B cell (primary cell): ENCODE data around the gene NIPAL4. TPM values are rescaled to one million over a fixed set of nuclear protein-coding genes. Genes with fewer than 3 reads are reported as not detected.

Source experiments
- ATAC-seq: fragments of 200-7000 bp; cut with Tn5 transposase; one replicate; pipeline ENCODE4 v1.10.0; 2021; ENCODE audit warnings: low read depth, mild to moderate bottlenecking, moderate number of reproducible peaks, moderate library complexity
- CTCF ChIA-PET: fragments of 350-600 bp; sonication (Branson Sonifier 250); formaldehyde crosslinking; loops from one replicate; lab custom pipeline; 2021; ENCODE audit warnings: antibody characterized with exemption, inconsistent platforms; lab: Charles Lee
- POLR2A ChIA-PET: fragments of 350-600 bp; sonication (Branson Sonifier 250); formaldehyde crosslinking; loops from one replicate; lab custom pipeline; 2021; ENCODE audit warnings: antibody characterized with exemption; lab: Charles Lee
- DNase-seq: peaks from one replicate; pipeline ENCODE4 v3.0.0; 2013
- H2AFZ ChIP-seq: 2 replicates; pipeline ENCODE4 v1.6.1; 2012; ENCODE audit warnings: mild to moderate bottlenecking, low read depth, low read length; ENCODE audit not compliant: insufficient read depth, poor library complexity, severe bottlenecking
- H3K27ac ChIP-seq, 2 donors: 1 replicate in 1 of 2; 2 replicates in 1 of 2; pipeline ENCODE4 v1.5.1; 2012 to 2013; ENCODE audit warnings: low read length in 2 of 2, mild to moderate bottlenecking in 2 of 2, moderate library complexity in 1 of 2
- H3K27me3 ChIP-seq, 4 experiments: fragments of 200-600 bp in 1 of 4; sonication (generic) in 1 of 4; replicated peaks in 1 of 4; 1 replicate in 2 of 4; 2 replicates in 2 of 4; pipeline versions ENCODE4 v1.6.1 to v1.7.0; 2013 to 2016; ENCODE audit warnings: low read length in 3 of 4, mild to moderate bottlenecking in 2 of 4, mixed read lengths in 1 of 4, moderate library complexity in 1 of 4; ENCODE audit not compliant: insufficient read depth in 4 of 4, control insufficient read depth in 3 of 4; ENCODE audit errors: control extremely low read depth in 1 of 4
- H3K36me3 ChIP-seq, 2 experiments: replicated peaks in 1 of 2; 1 replicate in 1 of 2; 2 replicates in 1 of 2; pipeline versions ENCODE4 v1.6.1 to v1.7.1; 2013; ENCODE audit warnings: low read length in 1 of 2; ENCODE audit not compliant: insufficient read depth in 2 of 2, control insufficient read depth in 1 of 2; ENCODE audit errors: control extremely low read depth in 1 of 2, extremely low read depth in 1 of 2
- H3K4me1 ChIP-seq, 2 donors: fragments of 200-600 bp in 1 of 2; sonication (generic) in 1 of 2; 1 replicate in 1 of 2; 2 replicates in 1 of 2; pipeline versions ENCODE4 v1.5.1 to v1.6.1; 2013 to 2017; ENCODE audit warnings: low read length in 2 of 2; ENCODE audit not compliant: control insufficient read depth in 2 of 2, insufficient read depth in 2 of 2
- H3K4me2 ChIP-seq: replicated peaks from 2 replicates; pipeline ENCODE3; 2012; ENCODE audit warnings: mild to moderate bottlenecking, low read depth, low read length; ENCODE audit not compliant: poor library complexity, severe bottlenecking
- H3K4me3 ChIP-seq, 5 experiments: fragments of 200-600 bp in 1 of 5; sonication (generic) in 1 of 5; 1 replicate in 3 of 5; 2 replicates in 2 of 5; pipeline versions ENCODE4 v1.5.1 to v1.7.0; 2011 to 2016; ENCODE audit warnings: low read length in 4 of 5, mild to moderate bottlenecking in 4 of 5, low read depth in 2 of 5, control low read depth in 1 of 5, moderate library complexity in 1 of 5; ENCODE audit not compliant: insufficient read depth in 1 of 5; ENCODE audit errors: control extremely low read depth in 1 of 5, extremely low read depth in 1 of 5
- H3K79me2 ChIP-seq: fragments of 200-600 bp; sonication (generic); one replicate; pipeline ENCODE4 v1.6.0; 2016; ENCODE audit warnings: low read length; ENCODE audit not compliant: control insufficient read depth, insufficient read depth
- H3K9ac ChIP-seq: fragments of 200-600 bp; sonication (generic); 2 replicates; pipeline ENCODE4 v1.6.1; 2017; ENCODE audit warnings: mild to moderate bottlenecking, low read length, moderate library complexity
- H3K9me3 ChIP-seq, 3 donors: one replicate each; pipeline versions ENCODE4 v1.6.1 to v1.7.1; 2013; ENCODE audit warnings: low read length in 2 of 3; ENCODE audit not compliant: control insufficient read depth in 2 of 3, insufficient read depth in 1 of 3; ENCODE audit errors: control extremely low read depth in 1 of 3
- H4K20me1 ChIP-seq: 2 replicates; pipeline ENCODE4 v1.6.0; 2012; ENCODE audit warnings: mild to moderate bottlenecking, low read length; ENCODE audit not compliant: insufficient read depth, control insufficient read depth, poor library complexity, severe bottlenecking
- H3K27ac Mint-ChIP-seq: one replicate; pipeline ENCODE4 v1.8.0; 2021; ENCODE audit warnings: mixed read lengths
- H3K27me3 Mint-ChIP-seq: one replicate; pipeline ENCODE4 v1.8.0; 2021; ENCODE audit warnings: mixed read lengths
- H3K4me1 Mint-ChIP-seq: one replicate; pipeline ENCODE4 v1.8.0; 2021; ENCODE audit warnings: mixed read lengths
- H3K4me3 Mint-ChIP-seq: one replicate; pipeline ENCODE4 v1.8.0; 2021; ENCODE audit warnings: mixed read lengths
- H3K9me3 Mint-ChIP-seq: one replicate; pipeline ENCODE4 v1.8.0; 2022; ENCODE audit warnings: mixed read lengths; ENCODE audit not compliant: insufficient read depth
- EZH2 ChIP-seq: IDR thresholded peaks from 2 replicates; pipeline ENCODE4 v1.6.1; 2012; ENCODE audit warnings: borderline replicate concordance, low read depth, mild to moderate bottlenecking, moderate library complexity, low read length; ENCODE audit not compliant: insufficient read depth, poor library complexity, severe bottlenecking
- WGBS: methylation state at CpG from one replicate; pipeline ENCODE4 v1.1.5; 2013; ENCODE audit warnings: missing lambda C conversion rate; ENCODE audit not compliant: insufficient coverage; 5-methylcytosine and 5-hydroxymethylcytosine counted together
- intact Hi-C: fragments of 100-400 bp; cut with micrococcal nuclease; formaldehyde crosslinking; loops from one replicate; pipeline ENCODE4 v1.10.0; 2022
- polyA plus RNA-seq: library from polyadenylated mRNA; depleted of rRNA; stranded (reverse); fragments of >200 nt; gene quantifications from 2 replicates; pipeline ENCODE4 v1.2.3, GENCODE V29; 2012
- total RNA-seq, 2 donors: library from RNA; stranded (reverse); fragments of 120-200 nt in 1 of 2; gene quantifications; 1 replicate in 1 of 2; 2 replicates in 1 of 2; pipeline versions ENCODE4 v1.2.3 to v1.2.4, GENCODE V29; 2013 to 2022
- TF ChIP-seq, protein P1 (sequence below): fragments of 200-600 bp; IDR thresholded peaks from one replicate; pipeline ENCODE4 v1.8.0; 2022; ENCODE audit warnings: antibody characterized with exemption, mild to moderate bottlenecking

NIPAL4 gene
- total and polyA plus RNA-seq, 2 donors (not counting 1 experiment from before 2014, with no cell fraction given): 4.6 to 6.4 TPM

DNA sequence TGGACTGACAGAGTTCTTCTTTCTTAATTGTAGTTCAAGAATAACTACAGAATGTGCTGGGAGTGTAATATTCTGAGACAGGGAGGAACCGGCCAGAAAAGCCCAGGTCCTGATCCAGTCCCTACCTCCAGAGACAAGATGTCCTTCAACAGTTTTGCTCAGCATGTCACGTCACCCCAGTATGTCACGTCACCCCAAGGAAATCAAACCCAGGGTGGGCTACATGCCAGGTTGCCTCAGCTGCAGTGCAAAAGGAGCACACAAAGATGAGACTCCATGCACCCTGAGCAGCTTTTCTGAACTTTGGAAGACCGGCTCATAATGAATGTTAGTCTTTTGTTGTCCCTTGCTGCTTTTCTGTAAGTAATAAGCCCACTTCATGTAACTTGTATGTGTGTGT, 25.9 kb upstream of the NIPAL4 start:
- peaks cover 8 to 11% of the 10 kb centered on the region in 2 donors for H3K4me1 ChIP-seq
- no peak overlapping the region for H3K4me3 Mint-ChIP-seq
- H3K27me3 Mint-ChIP-seq: no peaks in the 10 kb centered on the region
- TF ChIP-seq, protein P1, sequence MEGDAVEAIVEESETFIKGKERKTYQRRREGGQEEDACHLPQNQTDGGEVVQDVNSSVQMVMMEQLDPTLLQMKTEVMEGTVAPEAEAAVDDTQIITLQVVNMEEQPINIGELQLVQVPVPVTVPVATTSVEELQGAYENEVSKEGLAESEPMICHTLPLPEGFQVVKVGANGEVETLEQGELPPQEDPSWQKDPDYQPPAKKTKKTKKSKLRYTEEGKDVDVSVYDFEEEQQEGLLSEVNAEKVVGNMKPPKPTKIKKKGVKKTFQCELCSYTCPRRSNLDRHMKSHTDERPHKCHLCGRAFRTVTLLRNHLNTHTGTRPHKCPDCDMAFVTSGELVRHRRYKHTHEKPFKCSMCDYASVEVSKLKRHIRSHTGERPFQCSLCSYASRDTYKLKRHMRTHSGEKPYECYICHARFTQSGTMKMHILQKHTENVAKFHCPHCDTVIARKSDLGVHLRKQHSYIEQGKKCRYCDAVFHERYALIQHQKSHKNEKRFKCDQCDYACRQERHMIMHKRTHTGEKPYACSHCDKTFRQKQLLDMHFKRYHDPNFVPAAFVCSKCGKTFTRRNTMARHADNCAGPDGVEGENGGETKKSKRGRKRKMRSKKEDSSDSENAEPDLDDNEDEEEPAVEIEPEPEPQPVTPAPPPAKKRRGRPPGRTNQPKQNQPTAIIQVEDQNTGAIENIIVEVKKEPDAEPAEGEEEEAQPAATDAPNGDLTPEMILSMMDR: no peak
- TF ChIP-seq EZH2: no peak
- H3K27ac ChIP-seq: no peak overlapping the region
- ChIA-PET POLR2A (no interaction called here), CTCF (interaction anchor here (0.7 to 7.4 kb wide), 13 partner anchors 16 to 309 kb away, joined by 3 to 162 read pairs (median 8); partner anchors contain the start of genes LSM11 and NIPAL4)
- H3K4me1 Mint-ChIP-seq: peaks cover 18% of the 10 kb centered on the region
- H3K9me3 Mint-ChIP-seq: no peaks in the 10 kb centered on the region
- no peaks in the 10 kb centered on the region for H3K36me3 ChIP-seq
- no peak overlapping the region for H3K4me3 ChIP-seq
- no peak overlapping the region for H3K4me2 ChIP-seq
- no peak for ATAC-seq
- H3K27me3 ChIP-seq: no peaks in the 10 kb centered on the region
- H2AFZ ChIP-seq: no peak overlapping the region
- 96% methylated on average over 3 of the region's 4 CpGs for WGBS
- peaks cover 0 to 4% (median 0%) of the 10 kb centered on the region in 3 donors for H3K9me3 ChIP-seq
- no peaks in the 10 kb centered on the region for H4K20me1 ChIP-seq
- intact Hi-C loops: loop anchor here (5.0 to 10.0 kb wide), 3 partner anchors 108 to 238 kb away; partner anchors contain the start of genes ADAM19 and C5orf52
- peaks cover 3% of the 10 kb centered on the region for H3K79me2 ChIP-seq
- no peak for DNase-seq
- H3K27ac Mint-ChIP-seq: no peak overlapping the region
- H3K9ac ChIP-seq: no peak overlapping the region

DNA sequence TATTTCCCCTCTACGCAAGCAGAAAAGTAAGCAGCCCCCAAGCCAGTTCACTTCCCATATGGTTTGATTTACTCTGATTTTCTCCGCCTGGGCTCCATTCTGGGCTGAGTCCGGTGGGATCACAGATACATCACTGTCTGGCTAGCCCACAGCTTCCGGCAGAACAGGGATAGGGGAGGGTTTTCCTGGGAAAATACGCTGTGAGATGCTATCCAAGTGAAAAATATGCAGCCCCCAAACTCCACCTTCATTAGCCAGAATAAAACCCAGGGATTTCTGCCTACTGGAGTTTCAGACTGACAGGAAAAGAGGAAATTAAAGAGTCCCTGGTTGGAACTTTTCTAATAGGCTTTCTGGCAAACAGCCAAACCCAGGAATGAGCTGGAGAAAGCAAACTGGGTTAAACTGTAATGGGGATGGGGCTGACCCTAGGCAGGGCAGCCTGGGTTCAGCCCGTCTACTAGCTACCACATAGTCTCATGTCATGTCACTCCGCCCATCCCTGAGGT, 16.9 kb upstream of the NIPAL4 start:
- WGBS: 94% methylated on average over 2 of the region's 7 CpGs
- Mint-ChIP-seq H3K4me3 (no peak overlapping the region), H3K27me3 (no peaks in the 10 kb centered on the region), H3K4me1 (no peaks in the 10 kb centered on the region), H3K27ac (no peak overlapping the region), H3K9me3 (no peaks in the 10 kb centered on the region)
- Histone ChIP-seq H3K4me1 (no peaks in the 10 kb centered on the region), H2AFZ (no peak overlapping the region), H3K27me3 (no peaks in the 10 kb centered on the region), H3K9ac (no peak overlapping the region), H3K27ac (no peak overlapping the region), H3K79me2 (no peaks in the 10 kb centered on the region), H3K4me2 (no peak overlapping the region), H3K4me3 (no peak overlapping the region), H3K36me3 (no peaks in the 10 kb centered on the region), H3K9me3 (no peaks in the 10 kb centered on the region), H4K20me1 (no peaks in the 10 kb centered on the region)
- intact Hi-C loops: no loop called here
- ATAC-seq: no peak
- no peak for DNase-seq
- ChIA-PET POLR2A (no interaction called here), CTCF (no interaction called here)
- no peak for TF ChIP-seq EZH2
- TF ChIP-seq, protein P1: no peak
